Cardiac fibroblast (primary cell): ENCODE results near the gene FXYD2.

Experiments used
- DNase-seq, 2 donors: peaks; one replicate each; pipeline versions ENCODE4 v3.0.0 to v3.0.0-alpha.2; 2010; ENCODE audit warnings: low read depth in 2 of 2
- H3K4me3 ChIP-seq, 2 donors: replicated peaks in 1 of 2; 1 replicate in 1 of 2; 2 replicates in 1 of 2; pipeline ENCODE4 v1.5.1; 2011; ENCODE audit warnings: low read depth in 2 of 2, low read length in 2 of 2, mild to moderate bottlenecking in 2 of 2, moderate library complexity in 1 of 2
- CTCF ChIP-seq: IDR thresholded peaks from one replicate; pipeline ENCODE4 v1.5.1; 2011; ENCODE audit warnings: low read depth, mild to moderate bottlenecking, low read length, inconsistent platforms

FXYD2 gene

GRCh38 chr11:117820516-117820915 lies 4.0 kb downstream of the FXYD2 start:
- no peak for DNase-seq
- TF ChIP-seq CTCF: no peak
- H3K4me3 ChIP-seq: no peak overlapping the region

GRCh38 chr11:117820071-117820470 lies 4.5 kb downstream of the FXYD2 start:
- no peak for TF ChIP-seq CTCF
- DNase-seq: no peak
- H3K4me3 ChIP-seq: no peak overlapping the region

- TF ChIP-seq CTCF: peak; percentile 86
- DNase-seq: peak; percentile 79 to 86
- no peak overlapping the region for H3K4me3 ChIP-seq
Measured at GRCh38 chr11:117819096-117820040, 5.2 kb downstream of the FXYD2 start.

- no peak overlapping the region for H3K4me3 ChIP-seq
- no peak for TF ChIP-seq CTCF
- peak; percentile 20 to 66 for DNase-seq
Measured at GRCh38 chr11:117818041-117818873, 6.3 kb downstream of the FXYD2 start.

- H3K4me3 ChIP-seq: no peak overlapping the region
- peak; percentile 99 for TF ChIP-seq CTCF
- peak; percentile 80 to 81 for DNase-seq
Measured at GRCh38 chr11:117817368-117818040, 7.0 kb downstream of the FXYD2 start.

- DNase-seq: no peak
Measured at GRCh38 chr11:117816846-117817367, 7.6 kb downstream of the FXYD2 start.

More at GRCh38 chr11:117816846-117817367, 7.6 kb downstream of the FXYD2 start:
- H3K4me3 ChIP-seq: no peak overlapping the region
- no peak for TF ChIP-seq CTCF
